ENCODE results near the gene RTEL1.

The RTEL1 gene

GRCh38 chr20:63741676-63742380 lies 83.7 kb downstream of the RTEL1 start:
- in situ Hi-C loops (cut with HindIII; ENCODE audit: low sequenced_read_pairs) = no loop called here
- H3K4me3 ChIP-seq (ENCODE audit: low read depth, low read length) = peak overlapping the region; percentile 69
- no peak for DNase-seq (ENCODE audit: low read depth, low spot score)
- TF ChIP-seq CTCF (IDR thresholded peaks at IDR 0.05; ENCODE audit: low read depth, low read length) = no peak

- no peak overlapping the region for H3K4me3 ChIP-seq (ENCODE audit: low read depth, low read length)
- TF ChIP-seq CTCF (IDR thresholded peaks at IDR 0.05; ENCODE audit: low read depth, low read length) = no peak
- in situ Hi-C loops (cut with HindIII; ENCODE audit: low sequenced_read_pairs) = no loop called here
- no peak for DNase-seq (ENCODE audit: low read depth, low spot score)
Observed at GRCh38 chr20:63742381-63743024, 84.4 kb downstream of the RTEL1 start.

- DNase-seq (ENCODE audit: low read depth, low spot score) = no peak
- H3K4me3 ChIP-seq (ENCODE audit: low read depth, low read length) = no peak overlapping the region
- in situ Hi-C loops (cut with HindIII; ENCODE audit: low sequenced_read_pairs) = no loop called here
- TF ChIP-seq CTCF (IDR thresholded peaks at IDR 0.05; ENCODE audit: low read depth, low read length) = no peak
Observed at GRCh38 chr20:63743210-63743970, 85.3 kb downstream of the RTEL1 start.

GRCh38 chr20:63744158-63744557 lies 86.0 kb downstream of the RTEL1 start:
- no peak for DNase-seq (ENCODE audit: low read depth, low spot score)
- in situ Hi-C loops (cut with HindIII; ENCODE audit: low sequenced_read_pairs) = no loop called here
- no peak for TF ChIP-seq CTCF (IDR thresholded peaks at IDR 0.05; ENCODE audit: low read depth, low read length)
- H3K4me3 ChIP-seq (ENCODE audit: low read depth, low read length) = no peak overlapping the region

GRCh38 chr20:63744574-63745423 lies 86.7 kb downstream of the RTEL1 start:
- in situ Hi-C loops (cut with HindIII; ENCODE audit: low sequenced_read_pairs) = no loop called here
- H3K4me3 ChIP-seq (ENCODE audit: low read depth, low read length) = no peak overlapping the region
- DNase-seq (ENCODE audit: low read depth, low spot score) = no peak
- no peak for TF ChIP-seq CTCF (IDR thresholded peaks at IDR 0.05; ENCODE audit: low read depth, low read length)

GRCh38 chr20:63745424-63745805 lies 87.3 kb downstream of the RTEL1 start:
- no peak for TF ChIP-seq CTCF (IDR thresholded peaks at IDR 0.05; ENCODE audit: low read depth, low read length)
- no peak overlapping the region for H3K4me3 ChIP-seq (ENCODE audit: low read depth, low read length)
- in situ Hi-C loops (cut with HindIII; ENCODE audit: low sequenced_read_pairs) = no loop called here
- DNase-seq (ENCODE audit: low read depth, low spot score) = no peak
